Gastroesophageal sphincter (tissue), 4 donors: Measurements from ENCODE around the gene RAD51B. TPM values are rescaled to one million over a fixed set of nuclear protein-coding genes. Genes with fewer than 3 reads are reported as not detected.

Experiments
- ATAC-seq: fragments of 150-250 bp; one replicate; pipeline ENCODE4 v1.9.1; 2016; ENCODE audit warnings: mild to moderate bottlenecking, moderate library complexity
- H3K27ac ChIP-seq, 4 donors: fragments of 200-600 bp; sonication (generic) in 3 of 4; 1 replicate in 3 of 4; 2 replicates in 1 of 4; pipeline ENCODE4 v1.5.1; 2016 to 2019
- H3K27me3 ChIP-seq: fragments of 200-600 bp; sonication (generic); one replicate; pipeline ENCODE4 v1.5.1; 2019
- H3K36me3 ChIP-seq, 2 donors: fragments of 200-600 bp; sonication (generic); one replicate each; pipeline ENCODE4 v1.5.1; 2019; ENCODE audit warnings: control low read depth in 1 of 2
- H3K4me1 ChIP-seq, 3 donors: fragments of 200-600 bp; sonication (generic); 1 replicate in 2 of 3; 2 replicates in 1 of 3; pipeline ENCODE4 v1.5.1; 2016 to 2019; ENCODE audit warnings: control low read depth in 2 of 3
- H3K4me3 ChIP-seq, 2 donors: fragments of 200-600 bp; sonication (generic); one replicate each; pipeline ENCODE4 v1.5.1; 2019; ENCODE audit warnings: mild to moderate bottlenecking in 1 of 2, moderate library complexity in 1 of 2
- H3K9me3 ChIP-seq, 3 donors: fragments of 200-600 bp; sonication (generic); one replicate each; pipeline ENCODE4 v1.5.1; 2017 to 2019; ENCODE audit warnings: control low read depth in 2 of 3
- EP300 ChIP-seq: sonication (generic); formaldehyde crosslinking; IDR thresholded peaks from one replicate; pipeline ENCODE4 v1.6.1; 2017; ENCODE audit warnings: antibody characterized with exemption, mild to moderate bottlenecking
- POLR2A ChIP-seq, 2 donors: fragments of 450-650 bp; IDR thresholded peaks; one replicate each; pipeline ENCODE4 v1.6.1; 2017; ENCODE audit warnings: antibody characterized with exemption in 2 of 2, mild to moderate bottlenecking in 2 of 2, moderate library complexity in 1 of 2
- POLR2AphosphoS5 ChIP-seq: sonication (generic); formaldehyde crosslinking; IDR thresholded peaks from one replicate; pipeline ENCODE4 v1.6.1; 2017; ENCODE audit warnings: antibody characterized with exemption
- WGBS, 2 donors: methylation state at CpG; one replicate each; pipeline ENCODE4 v1.1.5; 2018; ENCODE audit warnings: low coverage in 1 of 2; 5-methylcytosine and 5-hydroxymethylcytosine counted together
- total RNA-seq, 4 donors: library from RNA; depleted of rRNA; stranded (reverse); fragments of >200 nt; gene quantifications; one replicate each; pipeline ENCODE4 v1.1.0, GENCODE V29; 2016
- TF ChIP-seq, protein P1 (sequence below), 4 experiments: fragments of 200-600 bp in 2 of 4; fragments of 450-650 bp in 2 of 4; sonication (generic) in 1 of 4; IDR thresholded peaks; one replicate each; pipeline ENCODE4 v1.5.1; 2017 to 2019; ENCODE audit warnings: antibody characterized with exemption in 4 of 4, mild to moderate bottlenecking in 2 of 4, moderate library complexity in 2 of 4

The RAD51B gene
- total RNA-seq, 4 donors from 2014 or later = 5.1 to 7.0 (median 6.0) TPM

DNA sequence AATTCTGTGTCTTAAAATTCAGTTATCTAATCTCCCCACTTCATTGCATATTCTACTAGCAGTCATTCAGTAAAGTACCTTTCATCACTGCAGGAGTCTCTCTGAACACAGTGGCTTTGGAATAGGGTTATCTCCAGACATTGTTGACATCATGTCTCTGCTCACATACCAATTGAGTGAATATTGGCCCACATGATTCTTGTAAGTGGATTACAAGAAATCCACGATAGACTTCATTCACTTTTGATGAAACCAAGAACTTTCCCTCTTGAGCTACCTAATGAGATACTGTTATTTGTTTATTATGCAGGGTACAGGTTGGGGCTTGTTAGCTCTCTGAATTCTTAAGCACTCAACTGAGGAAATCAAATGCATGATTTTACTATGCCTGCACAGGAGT lies 284.9 kb downstream of the RAD51B start:
- Histone ChIP-seq H3K27me3 (no peaks in the 10 kb centered on the region), H3K4me1 (peaks cover 0 to 42% (median 10%) of the 10 kb centered on the region in 3 donors), H3K36me3 (no peaks in the 10 kb centered on the region), H3K27ac (peak overlapping the region; percentile 20 to 70 (median 54)), H3K4me3 (no peak overlapping the region), H3K9me3 (peaks cover 0 to 13% (median 0%) of the 10 kb centered on the region in 3 donors)
- WGBS, 2 donors = 0 to 11% methylated on average over 1 of the region's 1 CpG
- peak; percentile 53 for ATAC-seq
- TF ChIP-seq, protein P1, sequence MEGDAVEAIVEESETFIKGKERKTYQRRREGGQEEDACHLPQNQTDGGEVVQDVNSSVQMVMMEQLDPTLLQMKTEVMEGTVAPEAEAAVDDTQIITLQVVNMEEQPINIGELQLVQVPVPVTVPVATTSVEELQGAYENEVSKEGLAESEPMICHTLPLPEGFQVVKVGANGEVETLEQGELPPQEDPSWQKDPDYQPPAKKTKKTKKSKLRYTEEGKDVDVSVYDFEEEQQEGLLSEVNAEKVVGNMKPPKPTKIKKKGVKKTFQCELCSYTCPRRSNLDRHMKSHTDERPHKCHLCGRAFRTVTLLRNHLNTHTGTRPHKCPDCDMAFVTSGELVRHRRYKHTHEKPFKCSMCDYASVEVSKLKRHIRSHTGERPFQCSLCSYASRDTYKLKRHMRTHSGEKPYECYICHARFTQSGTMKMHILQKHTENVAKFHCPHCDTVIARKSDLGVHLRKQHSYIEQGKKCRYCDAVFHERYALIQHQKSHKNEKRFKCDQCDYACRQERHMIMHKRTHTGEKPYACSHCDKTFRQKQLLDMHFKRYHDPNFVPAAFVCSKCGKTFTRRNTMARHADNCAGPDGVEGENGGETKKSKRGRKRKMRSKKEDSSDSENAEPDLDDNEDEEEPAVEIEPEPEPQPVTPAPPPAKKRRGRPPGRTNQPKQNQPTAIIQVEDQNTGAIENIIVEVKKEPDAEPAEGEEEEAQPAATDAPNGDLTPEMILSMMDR (IDR thresholded peaks at IDR 0.05) = no peak
- no peak for TF ChIP-seq EP300
- no peak for TF ChIP-seq POLR2AphosphoS5
- TF ChIP-seq POLR2A (IDR thresholded peaks at IDR 0.05) = no peak

- H3K9me3 ChIP-seq = peaks cover 0 to 13% (median 0%) of the 10 kb centered on the region in 3 donors
- no peaks in the 10 kb centered on the region for H3K36me3 ChIP-seq
- H3K27ac ChIP-seq = no peak overlapping the region
- TF ChIP-seq, protein P1 (IDR thresholded peaks at IDR 0.05) = no peak
- no peak for TF ChIP-seq EP300
- no peak for ATAC-seq
- 29 to 72% methylated on average over 2 of the region's 2 CpGs for WGBS, 2 donors
- H3K4me3 ChIP-seq = no peak overlapping the region
- peaks cover 0 to 37% (median 10%) of the 10 kb centered on the region in 3 donors for H3K4me1 ChIP-seq
- no peaks in the 10 kb centered on the region for H3K27me3 ChIP-seq
These were observed 286.2 kb downstream of the RAD51B start for GRCh38 chr14:68105816-68106215.

GRCh38 chr14:68106456-68106855 lies 286.9 kb downstream of the RAD51B start:
- TF ChIP-seq POLR2A (IDR thresholded peaks at IDR 0.05) (no peak), EP300 (no peak), POLR2AphosphoS5 (no peak)
- TF ChIP-seq, protein P1 (IDR thresholded peaks at IDR 0.05) = no peak
- ATAC-seq = no peak
- H3K27me3 ChIP-seq = no peaks in the 10 kb centered on the region
- no peak overlapping the region for H3K4me3 ChIP-seq
- H3K9me3 ChIP-seq = peaks cover 0 to 8% (median 0%) of the 10 kb centered on the region in 3 donors
- no peaks in the 10 kb centered on the region for H3K36me3 ChIP-seq
- peaks cover 0 to 43% (median 10%) of the 10 kb centered on the region in 3 donors for H3K4me1 ChIP-seq
- 30 to 71% methylated on average over 1 of the region's 1 CpG for WGBS, 2 donors
- no peak overlapping the region for H3K27ac ChIP-seq

DNA sequence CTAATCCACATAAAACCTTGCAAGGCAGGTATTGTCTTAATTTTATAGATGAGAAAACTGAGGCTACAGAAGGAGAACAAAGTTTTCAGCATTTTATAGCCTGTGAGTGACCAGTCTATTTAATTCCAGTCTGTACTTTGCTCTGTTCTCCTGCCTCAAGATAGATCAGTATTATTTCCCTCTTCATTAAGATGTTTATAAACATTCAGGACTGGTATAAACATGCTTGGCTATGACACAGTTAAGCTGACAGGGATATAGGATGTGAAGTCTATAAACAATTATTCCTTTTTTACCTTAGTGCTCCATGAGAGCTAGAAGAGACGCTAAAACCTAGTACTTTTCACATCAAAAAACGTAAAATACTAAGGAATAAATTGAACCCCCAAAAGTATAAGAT lies 287.3 kb downstream of the RAD51B start:
- Histone ChIP-seq H3K9me3 (peaks cover 0 to 3% (median 0%) of the 10 kb centered on the region in 3 donors), H3K27ac (no peak overlapping the region), H3K4me1 (peaks cover 3 to 46% (median 10%) of the 10 kb centered on the region in 3 donors), H3K36me3 (no peaks in the 10 kb centered on the region), H3K27me3 (no peaks in the 10 kb centered on the region), H3K4me3 (no peak overlapping the region)
- WGBS, 2 donors = 94 to 96% methylated on average over 2 of the region's 2 CpGs
- ATAC-seq = no peak
- TF ChIP-seq POLR2A (IDR thresholded peaks at IDR 0.05) (no peak), POLR2AphosphoS5 (no peak), EP300 (no peak)
- TF ChIP-seq, protein P1 (IDR thresholded peaks at IDR 0.05) = no peak

- TF ChIP-seq, protein P1 (IDR thresholded peaks at IDR 0.05) = no peak
- no peak for TF ChIP-seq EP300
- TF ChIP-seq POLR2AphosphoS5 = no peak
- TF ChIP-seq POLR2A (IDR thresholded peaks at IDR 0.05) = no peak
- Histone ChIP-seq H3K4me1 (peaks cover 3 to 34% (median 6%) of the 10 kb centered on the region in 3 donors), H3K4me3 (no peak overlapping the region), H3K36me3 (no peaks in the 10 kb centered on the region), H3K27me3 (no peaks in the 10 kb centered on the region), H3K27ac (peak overlapping the region in 1 of 4 donors; percentile 11), H3K9me3 (no peaks in the 10 kb centered on the region)
- WGBS, 2 donors = 43 to 70% methylated on average over 3 to 4 of the region's 4 CpGs
- ATAC-seq = no peak
These were observed 289.7 kb downstream of the RAD51B start for GRCh38 chr14:68109132-68109900.
